Measurements from ENCODE around the gene ANKZF1. TPM values are rescaled to one million over a fixed set of nuclear protein-coding genes. Genes with fewer than 3 reads are reported as not detected.

Gene ANKZF1
- total RNA-seq, 4 donors from 2014 or later: 13.5 to 77.4 (median 22.7) TPM

DNA sequence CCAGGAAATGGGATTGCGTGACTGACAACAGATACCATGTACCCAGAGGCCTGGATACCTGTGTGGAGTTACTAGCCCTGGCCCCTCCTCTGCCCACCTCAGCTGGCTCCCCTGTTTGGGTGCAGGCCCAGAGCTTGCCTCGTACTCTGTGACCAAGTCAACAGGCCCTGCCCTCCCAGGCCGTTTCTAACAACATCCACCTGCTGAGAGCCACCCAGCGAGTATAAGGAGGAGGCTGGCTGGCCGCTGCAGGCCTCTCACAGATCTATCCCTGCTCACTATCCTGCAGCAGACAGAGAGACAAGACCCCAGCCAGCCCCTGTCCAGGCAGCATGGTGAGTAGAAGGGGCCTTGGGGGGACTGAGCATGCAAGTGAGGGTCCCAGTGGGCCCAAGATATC is 36.6 kb downstream of the ANKZF1 start:
- ATAC-seq (ENCODE audit: low FRiP score) (peak; percentile 23), DNase-seq (ENCODE audit: low spot score) (no peak)
- TF ChIP-seq, protein P1, sequence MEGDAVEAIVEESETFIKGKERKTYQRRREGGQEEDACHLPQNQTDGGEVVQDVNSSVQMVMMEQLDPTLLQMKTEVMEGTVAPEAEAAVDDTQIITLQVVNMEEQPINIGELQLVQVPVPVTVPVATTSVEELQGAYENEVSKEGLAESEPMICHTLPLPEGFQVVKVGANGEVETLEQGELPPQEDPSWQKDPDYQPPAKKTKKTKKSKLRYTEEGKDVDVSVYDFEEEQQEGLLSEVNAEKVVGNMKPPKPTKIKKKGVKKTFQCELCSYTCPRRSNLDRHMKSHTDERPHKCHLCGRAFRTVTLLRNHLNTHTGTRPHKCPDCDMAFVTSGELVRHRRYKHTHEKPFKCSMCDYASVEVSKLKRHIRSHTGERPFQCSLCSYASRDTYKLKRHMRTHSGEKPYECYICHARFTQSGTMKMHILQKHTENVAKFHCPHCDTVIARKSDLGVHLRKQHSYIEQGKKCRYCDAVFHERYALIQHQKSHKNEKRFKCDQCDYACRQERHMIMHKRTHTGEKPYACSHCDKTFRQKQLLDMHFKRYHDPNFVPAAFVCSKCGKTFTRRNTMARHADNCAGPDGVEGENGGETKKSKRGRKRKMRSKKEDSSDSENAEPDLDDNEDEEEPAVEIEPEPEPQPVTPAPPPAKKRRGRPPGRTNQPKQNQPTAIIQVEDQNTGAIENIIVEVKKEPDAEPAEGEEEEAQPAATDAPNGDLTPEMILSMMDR (IDR thresholded peaks at IDR 0.05): no peak

DNA sequence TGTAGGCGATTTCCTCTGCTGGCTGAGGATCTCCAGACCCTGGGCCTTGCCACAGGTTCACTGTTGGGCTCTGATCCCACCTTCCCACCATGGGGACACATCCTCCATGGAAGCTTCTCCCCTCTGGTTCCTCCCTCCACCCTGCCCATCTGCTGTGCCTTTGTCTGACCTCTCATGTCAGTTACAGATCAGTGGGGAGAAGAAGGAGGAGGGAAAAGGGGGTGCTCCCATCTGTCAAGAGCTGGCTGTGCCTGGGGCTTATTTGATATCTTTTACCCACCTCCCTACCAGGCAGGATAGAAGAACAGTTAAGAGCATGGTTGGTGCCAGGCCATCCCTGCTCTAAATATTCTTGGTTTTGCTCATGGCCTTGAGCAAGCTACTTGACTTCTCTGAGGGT is 37.3 kb downstream of the ANKZF1 start:
- no peak for DNase-seq (ENCODE audit: low spot score)
- ATAC-seq (ENCODE audit: low FRiP score): no peak
- TF ChIP-seq, protein P1 (IDR thresholded peaks at IDR 0.05): no peak

DNA sequence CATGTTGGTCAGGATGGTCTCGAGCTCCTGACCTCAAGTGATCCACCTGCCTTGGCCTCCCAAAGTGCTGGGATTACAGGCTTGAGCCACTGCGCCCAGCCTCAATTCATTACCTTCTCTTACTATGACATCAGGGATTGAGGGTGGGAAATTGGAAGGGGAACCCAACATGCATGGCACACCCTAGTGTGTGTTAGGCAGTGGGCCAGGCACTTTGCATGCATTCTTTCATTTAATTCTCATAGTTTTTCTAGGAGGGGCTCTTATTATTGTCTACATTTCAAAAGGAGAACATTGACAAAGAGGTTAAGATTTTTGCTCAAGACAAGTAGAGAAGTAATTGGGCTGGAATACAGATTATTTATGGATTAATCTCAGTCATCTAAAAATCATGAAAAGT is 38.7 kb downstream of the ANKZF1 start:
- TF ChIP-seq, protein P1 (IDR thresholded peaks at IDR 0.05): no peak
- ATAC-seq (ENCODE audit: low FRiP score) (no peak), DNase-seq (ENCODE audit: low spot score) (no peak)

DNA sequence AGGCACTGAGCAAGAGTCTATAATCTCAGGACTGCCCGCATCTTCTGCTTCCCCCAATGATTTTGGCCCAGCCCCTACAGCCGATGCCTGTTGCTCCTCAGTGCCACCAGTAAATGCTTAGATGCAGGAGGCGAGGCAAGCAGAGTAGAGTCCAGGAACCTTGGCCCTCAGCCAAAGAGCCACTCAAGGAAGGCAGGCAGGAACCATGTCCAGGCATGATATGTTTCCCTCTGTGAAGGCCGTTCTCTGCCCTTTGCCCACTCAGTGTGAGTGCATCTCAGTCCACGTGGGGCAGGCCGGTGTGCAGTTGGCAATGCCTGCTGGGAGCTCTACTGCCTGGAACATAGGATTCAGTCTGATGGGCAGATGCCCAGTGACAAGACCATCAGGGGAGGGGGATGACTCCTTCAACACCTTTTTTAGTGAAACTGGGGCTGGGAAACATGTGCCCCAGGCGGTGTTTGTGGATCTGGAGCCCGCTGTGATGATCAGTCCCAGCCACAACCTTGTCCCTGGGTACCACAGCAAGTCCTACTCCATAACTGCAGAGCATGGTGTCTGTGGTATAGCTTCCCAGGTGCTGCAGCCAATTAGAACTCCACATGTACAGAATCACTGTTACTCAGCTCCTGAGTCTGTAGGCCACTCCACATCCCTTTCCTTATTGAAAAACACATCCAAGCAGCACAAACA is 39.9 kb downstream of the ANKZF1 start:
- TF ChIP-seq, protein P1 (IDR thresholded peaks at IDR 0.05): no peak
- ATAC-seq (ENCODE audit: low FRiP score) (no peak), DNase-seq (ENCODE audit: low spot score) (no peak)

DNA sequence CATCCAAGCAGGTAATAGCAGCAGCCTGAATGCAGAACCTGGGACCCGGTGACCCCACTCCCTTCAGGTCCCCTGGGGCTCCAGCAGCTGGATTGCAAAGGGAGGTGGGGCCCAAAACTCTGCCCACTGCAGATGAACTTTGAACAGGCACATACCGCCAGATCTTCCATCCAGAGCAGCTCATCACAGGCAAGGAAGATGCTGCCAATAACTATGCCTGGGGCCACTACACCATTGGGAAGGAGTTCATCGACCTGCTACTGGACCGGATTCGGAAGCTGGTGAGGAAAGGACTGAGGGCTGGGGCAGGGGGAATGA is 40.4 kb downstream of the ANKZF1 start:
- TF ChIP-seq, protein P1 (IDR thresholded peaks at IDR 0.05): no peak
- DNase-seq (ENCODE audit: low spot score) (no peak), ATAC-seq (ENCODE audit: low FRiP score) (no peak)

DNA sequence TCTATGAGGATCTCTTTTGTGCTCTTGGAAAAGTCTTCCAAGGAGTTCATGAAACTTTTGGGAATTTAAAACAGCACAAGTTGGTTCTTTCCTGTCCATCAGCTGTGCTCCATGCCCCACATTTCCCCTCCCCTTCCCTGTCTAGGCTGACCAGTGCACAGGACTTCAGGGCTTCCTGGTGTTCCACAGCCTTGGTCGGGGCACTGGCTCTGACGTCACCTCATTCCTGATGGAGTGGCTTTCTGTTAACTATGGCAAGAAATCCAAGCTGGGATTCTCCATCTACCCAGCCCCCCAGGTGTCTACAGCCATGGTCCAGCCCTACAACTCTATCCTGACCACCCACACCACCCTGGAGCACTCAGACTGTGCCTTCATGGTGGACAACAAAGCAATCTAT is 41.4 kb downstream of the ANKZF1 start:
- TF ChIP-seq, protein P1 (IDR thresholded peaks at IDR 0.05): no peak
- no peak for ATAC-seq (ENCODE audit: low FRiP score)
- DNase-seq (ENCODE audit: low spot score): no peak

DNA sequence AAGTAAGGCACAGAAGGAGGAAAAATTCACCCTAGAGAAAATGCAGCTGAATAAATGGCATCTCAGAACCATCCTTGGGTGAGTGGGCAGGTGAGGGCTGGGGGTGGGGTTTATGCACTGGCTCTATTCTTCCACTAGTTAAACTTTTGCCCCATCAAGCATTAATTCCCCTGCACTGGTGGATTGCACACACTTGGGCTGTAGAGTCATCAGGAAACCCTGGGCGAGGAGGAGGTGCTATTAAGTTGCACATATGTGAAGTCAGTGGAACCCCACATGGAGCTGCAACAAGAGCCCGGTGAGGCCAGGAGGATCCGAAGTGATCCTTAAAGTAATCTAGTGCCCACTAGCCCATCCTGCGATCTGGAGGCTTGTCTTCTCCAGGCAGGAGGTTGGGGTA is 42.8 kb downstream of the ANKZF1 start:
- DNase-seq (ENCODE audit: low spot score) (no peak), ATAC-seq (ENCODE audit: low FRiP score) (no peak)
- TF ChIP-seq, protein P1 (IDR thresholded peaks at IDR 0.05): no peak
